GM08714 (cell line): ENCODE data around the gene SUGCT.
"Not testable (repeated sequence)": the region's sequence is repeated elsewhere in the genome, so short reads cannot be mapped to it uniquely, and the experiment has no call there.

Experiments used
- H3K4me3 ChIP-seq: fragments of 200-500 bp; sonication (Bioruptor generic); 2 replicates; pipeline ENCODE4 v1.5.1; 2014; ENCODE audit warnings: mild to moderate bottlenecking, low read length, inconsistent platforms
- ZNF274 ChIP-seq: IDR thresholded peaks from 2 replicates; pipeline ENCODE4 v1.6.1; 2012; ENCODE audit warnings: mild to moderate bottlenecking, low read depth, low read length

Gene SUGCT

DNA sequence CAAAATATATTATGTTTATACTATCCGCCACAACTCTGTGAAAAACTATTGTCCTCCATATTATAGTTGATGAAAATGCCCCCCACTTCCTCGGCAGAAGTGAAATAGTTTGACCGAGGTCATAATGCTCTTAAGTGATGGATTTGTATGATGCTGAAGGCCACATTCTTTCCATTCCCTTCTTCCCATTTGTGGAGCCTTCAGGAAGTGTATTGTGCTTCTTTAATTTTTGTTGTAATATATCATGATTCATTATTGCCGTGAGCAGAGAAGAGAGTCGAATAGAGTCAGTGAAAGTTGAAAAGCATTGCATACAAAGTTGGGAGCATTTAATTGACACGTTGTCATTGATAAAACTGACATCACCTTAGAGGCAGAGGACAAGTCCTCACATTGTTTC lies 460.3 kb downstream of the SUGCT start:
- TF ChIP-seq ZNF274 = no peak
- H3K4me3 ChIP-seq = no peak overlapping the region

DNA sequence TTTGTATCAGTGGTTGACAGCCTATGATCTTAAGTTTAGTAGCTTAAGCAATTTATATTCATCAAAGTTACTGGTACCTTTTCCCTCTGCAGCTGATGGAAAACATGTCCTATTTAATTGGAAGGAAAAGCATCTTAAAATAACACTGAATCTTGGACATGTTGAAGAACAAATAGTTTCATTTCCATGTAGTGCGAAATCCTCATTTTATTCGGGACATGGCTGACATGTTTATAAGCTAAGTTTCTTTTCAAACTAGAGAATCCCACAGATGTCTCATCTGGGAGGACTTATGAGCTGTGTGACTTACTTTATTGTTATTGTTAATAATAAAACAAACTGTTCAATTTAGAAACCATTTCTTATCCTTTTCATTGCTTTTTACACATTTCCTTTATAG lies 461.0 kb downstream of the SUGCT start:
- TF ChIP-seq ZNF274 = no peak
- no peak overlapping the region for H3K4me3 ChIP-seq

GRCh38 chr7:40597517-40597916 lies 462.7 kb downstream of the SUGCT start:
- TF ChIP-seq ZNF274 = no peak
- H3K4me3 ChIP-seq = no peak overlapping the region

DNA sequence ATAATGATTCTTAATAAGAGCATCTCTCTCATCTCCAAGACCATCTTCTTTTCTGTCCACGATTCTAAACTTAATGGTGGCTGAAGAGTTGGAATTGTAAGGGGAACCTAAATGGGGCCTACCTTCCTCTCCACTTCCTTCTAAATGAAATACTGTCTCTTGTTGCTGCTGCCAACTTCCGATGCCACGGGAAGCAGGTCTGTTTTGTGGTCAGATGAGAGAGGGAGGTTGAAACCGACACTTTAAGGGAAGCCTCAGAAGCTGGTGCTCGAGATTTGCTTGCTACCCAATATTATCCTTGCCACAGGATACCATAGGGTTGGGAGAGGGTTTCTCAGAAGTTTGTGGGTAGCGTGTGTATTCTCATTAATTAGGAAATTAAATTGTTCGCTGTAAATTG lies 464.1 kb downstream of the SUGCT start:
- no peak overlapping the region for H3K4me3 ChIP-seq
- TF ChIP-seq ZNF274 = no peak

- TF ChIP-seq ZNF274 = no peak
- no peak overlapping the region for H3K4me3 ChIP-seq
Measured at GRCh38 chr7:40599836-40600235, 465.0 kb downstream of the SUGCT start.

GRCh38 chr7:40602351-40602750 lies 467.5 kb downstream of the SUGCT start:
- H3K4me3 ChIP-seq = not testable (repeated sequence)

- TF ChIP-seq ZNF274 = no peak
- H3K4me3 ChIP-seq = no peak overlapping the region
Measured at GRCh38 chr7:40604601-40605438, 470.0 kb downstream of the SUGCT start.

DNA sequence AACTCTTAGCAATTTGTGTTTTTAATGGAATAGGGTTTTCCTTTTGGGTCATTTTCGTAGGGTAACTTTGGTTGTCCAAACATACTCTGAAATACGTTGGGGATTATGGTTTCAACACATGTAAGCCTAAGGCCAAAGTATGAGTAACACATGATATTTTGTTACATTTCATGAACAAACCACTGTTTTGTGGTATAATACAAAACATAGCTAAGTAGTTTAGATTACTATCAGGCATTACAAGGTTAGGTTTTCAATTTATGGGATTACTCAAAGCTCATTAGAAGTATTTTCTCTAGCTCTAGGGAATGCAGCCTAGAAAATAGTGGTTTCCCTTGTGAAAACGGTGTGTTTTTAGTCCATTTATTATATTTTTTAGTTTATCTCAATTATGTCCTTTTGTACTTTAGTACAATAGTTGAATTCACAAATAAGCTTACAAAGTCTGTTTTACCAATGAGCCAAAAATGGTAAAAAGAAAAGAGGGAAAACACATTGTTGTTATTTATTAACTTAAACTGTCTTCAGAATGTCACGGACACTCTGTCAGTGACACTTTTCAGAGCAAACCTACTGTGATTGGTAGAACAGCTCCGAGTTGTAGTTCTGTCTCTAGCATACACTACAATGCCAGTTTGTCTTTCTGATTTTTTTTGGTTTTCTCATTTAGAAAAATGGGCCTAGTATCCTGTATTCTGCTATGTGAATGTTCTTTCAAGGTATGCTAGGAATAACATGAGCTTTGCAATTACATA lies 473.7 kb downstream of the SUGCT start:
- H3K4me3 ChIP-seq = no peak overlapping the region
- TF ChIP-seq ZNF274 = no peak

DNA sequence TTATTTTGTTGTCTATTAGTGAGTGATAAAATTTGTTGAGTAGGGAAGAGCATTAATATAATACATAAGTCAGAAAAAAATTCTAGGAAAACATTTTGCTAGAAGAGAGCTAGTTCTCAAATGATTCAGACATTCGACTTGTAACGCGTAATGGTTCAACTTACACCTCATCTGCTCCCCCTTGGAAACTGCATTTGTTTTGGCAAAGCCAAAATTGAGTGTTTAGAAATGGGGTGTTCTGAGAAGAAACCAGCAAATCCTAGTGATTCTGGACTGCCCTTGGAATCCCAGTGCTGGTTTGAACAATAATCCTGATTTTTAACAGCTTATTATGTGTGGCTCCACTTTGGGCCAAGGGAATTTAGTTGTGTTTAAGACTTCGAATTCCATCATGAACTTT lies 475.7 kb downstream of the SUGCT start:
- H3K4me3 ChIP-seq = no peak overlapping the region
- TF ChIP-seq ZNF274 = no peak

DNA sequence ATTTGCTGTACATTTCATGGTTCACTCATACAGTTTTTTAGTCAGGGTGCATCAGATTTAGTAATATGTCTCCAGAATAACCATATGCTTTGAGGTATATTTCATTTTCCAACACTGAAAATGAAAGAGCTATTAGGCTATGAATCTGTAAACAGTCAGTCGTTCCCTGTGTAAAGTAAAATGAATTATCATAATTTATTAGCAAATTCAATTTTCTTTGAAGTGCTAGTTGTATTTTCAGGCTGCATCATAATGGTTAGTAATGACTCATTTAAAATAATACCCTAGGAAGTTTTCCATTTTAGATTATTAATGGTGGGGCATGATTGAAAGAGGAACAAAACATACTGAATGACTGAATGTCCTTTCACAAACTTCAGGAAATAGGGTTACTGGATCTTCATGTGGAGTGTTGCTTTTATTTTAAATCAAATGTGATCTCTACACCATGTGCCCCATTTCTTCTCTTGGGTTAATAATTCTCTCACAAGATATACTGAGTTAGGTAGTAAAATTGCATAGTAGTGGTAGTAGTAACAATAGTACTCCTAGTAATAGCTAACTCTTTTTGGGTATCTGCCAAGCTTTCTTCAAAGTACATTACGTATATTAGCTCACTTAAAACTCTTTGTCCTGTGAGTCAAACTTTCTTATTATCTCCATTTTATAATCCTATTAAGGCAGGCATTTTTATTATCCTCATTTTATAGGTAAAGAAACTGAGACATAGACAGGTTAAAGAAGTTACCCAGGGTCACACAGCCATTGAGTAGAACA lies 476.5 kb downstream of the SUGCT start:
- H3K4me3 ChIP-seq = no peak overlapping the region
- TF ChIP-seq ZNF274 = no peak

GRCh38 chr7:40612298-40612697 lies 477.5 kb downstream of the SUGCT start:
- H3K4me3 ChIP-seq = no peak overlapping the region
- TF ChIP-seq ZNF274 = no peak

- H3K4me3 ChIP-seq = no peak overlapping the region
- TF ChIP-seq ZNF274 = no peak
Measured at GRCh38 chr7:40619647-40620046, 484.8 kb downstream of the SUGCT start.

GRCh38 chr7:40621592-40621998 lies 486.8 kb downstream of the SUGCT start:
- H3K4me3 ChIP-seq = no peak overlapping the region
- no peak for TF ChIP-seq ZNF274

DNA sequence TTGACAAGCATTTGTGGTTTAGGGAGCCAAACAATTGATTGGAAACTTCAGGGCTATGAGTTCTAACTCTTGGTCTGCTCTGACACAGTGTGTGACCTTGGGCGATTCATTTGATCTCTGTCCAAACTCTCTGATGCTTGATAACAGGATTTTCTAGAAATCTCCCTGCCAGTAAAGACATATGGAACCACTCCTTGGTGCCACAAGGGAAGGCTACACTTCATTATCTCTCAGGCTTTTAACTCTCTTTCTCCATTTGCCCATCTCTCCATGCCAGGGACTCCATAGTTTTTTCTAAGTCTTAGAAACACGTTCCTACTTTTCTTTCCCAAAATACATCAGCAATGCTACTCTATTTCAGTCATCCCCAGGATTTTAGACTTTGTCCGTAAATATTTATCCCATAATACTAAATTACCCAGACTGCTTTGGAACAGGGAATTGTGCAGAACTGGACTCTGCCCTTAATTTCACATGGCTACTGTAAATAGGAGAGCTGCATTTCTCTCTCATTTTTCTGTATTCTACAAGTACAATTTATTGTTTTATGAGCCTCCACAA lies 488.2 kb downstream of the SUGCT start:
- no peak overlapping the region for H3K4me3 ChIP-seq
- no peak for TF ChIP-seq ZNF274

DNA sequence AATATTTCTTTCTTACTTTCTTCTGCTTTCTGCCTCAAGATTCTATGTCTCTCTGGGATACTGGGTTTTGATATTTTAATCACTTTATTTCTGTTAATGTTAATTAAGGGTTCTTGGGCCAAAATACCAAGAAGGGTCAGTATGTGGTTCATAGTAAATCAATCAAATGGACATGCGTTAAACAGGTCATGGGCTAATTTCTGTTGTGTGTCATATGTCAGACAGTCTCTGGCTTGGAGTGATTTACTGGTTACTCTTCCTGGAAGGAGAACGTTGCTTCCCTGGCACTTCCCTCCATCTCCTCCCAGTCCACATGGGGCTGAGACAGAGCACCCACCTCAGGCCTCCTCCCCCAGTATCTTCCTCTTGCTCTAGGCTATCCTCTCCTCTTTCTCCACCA lies 489.1 kb downstream of the SUGCT start:
- no peak for TF ChIP-seq ZNF274
- H3K4me3 ChIP-seq = no peak overlapping the region

DNA sequence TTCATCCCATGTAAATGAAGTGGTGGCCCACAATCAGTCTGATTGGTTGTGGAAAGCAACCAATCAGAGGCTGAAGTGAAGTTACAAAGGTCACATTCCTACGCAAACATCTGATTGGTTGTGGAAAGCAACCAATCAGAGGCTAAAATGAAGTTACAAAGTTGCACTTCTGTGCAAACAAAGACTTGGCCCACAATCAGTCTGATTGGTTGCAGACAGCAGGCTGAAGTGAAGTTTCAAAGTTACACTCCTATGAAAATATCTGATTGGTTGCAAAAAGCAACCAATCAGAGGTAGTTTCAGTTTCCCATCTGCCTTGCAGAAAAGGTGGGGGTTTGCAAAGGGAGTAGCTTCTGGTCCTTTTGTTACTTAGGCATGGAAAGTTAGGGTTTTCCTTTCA lies 492.6 kb downstream of the SUGCT start:
- not testable (repeated sequence) for H3K4me3 ChIP-seq
